A549 (cell line): Measurements from ENCODE around the gene DPYD. TPM values are rescaled to one million over a fixed set of nuclear protein-coding genes. Genes with fewer than 3 reads are reported as not detected.

ENCODE experiments used
- ATAC-seq, 2 experiments: fragments of 200-7000 bp in 1 of 2; fragments of >200 bp in 1 of 2; cut with Nextera tagmentation in 1 of 2; cut with Tn5 transposase in 1 of 2; 3 replicates each; pipeline versions ENCODE4 v1.8.0 to v1.9.1; 2018 to 2020; ENCODE audit warnings: mild to moderate bottlenecking in 1 of 2, moderate library complexity in 1 of 2
- CTCF ChIA-PET: fragments of 300-600 bp; sonication (Branson Sonifier 250); formaldehyde crosslinking; extraction: SDS; loops from one replicate; lab custom pipeline; 2021; ENCODE audit warnings: antibody characterized with exemption, inconsistent platforms; lab: Yijun Ruan, JAX
- POLR2A ChIA-PET: fragments of 350-600 bp; formaldehyde crosslinking; extraction: SDS; loops from one replicate; lab custom pipeline; 2021; ENCODE audit warnings: antibody characterized with exemption, inconsistent platforms; lab: Yijun Ruan, JAX
- DNase-seq, 2 experiments: peaks; one replicate each; pipeline versions ENCODE4 v3.0.0 to v3.0.0-alpha.2; 2011 to 2016; ENCODE audit warnings: low read depth in 1 of 2, low spot score in 1 of 2
- FAIRE-seq: peaks from 2 replicates; lab custom pipeline; 2011; peaks lifted over from hg19 to GRCh38; lab: Jason Lieb, UNC
- H3K27ac ChIP-seq, 2 experiments: fragments of >200 bp; sonication (Bioruptor Twin); formaldehyde crosslinking; 3 replicates each; pipeline ENCODE4 v1.5.1; 2016 to 2017
- H3K4me1 ChIP-seq: fragments of >200 bp; sonication (Bioruptor Twin); formaldehyde crosslinking; 3 replicates; pipeline ENCODE4 v1.6.1; 2016
- H3K4me2 ChIP-seq: fragments of >200 bp; sonication (Bioruptor Twin); formaldehyde crosslinking; 3 replicates; pipeline ENCODE4 v1.6.1; 2016
- H3K4me3 ChIP-seq: fragments of >200 bp; sonication (Bioruptor Twin); formaldehyde crosslinking; 3 replicates; pipeline ENCODE4 v1.5.1; 2016
- H3K9me3 ChIP-seq: fragments of >200 bp; sonication (Bioruptor Twin); formaldehyde crosslinking; 3 replicates; pipeline ENCODE4 v1.6.1; 2016
- BHLHE40 ChIP-seq: IDR thresholded peaks from 2 replicates; pipeline ENCODE4 v1.6.1; 2012; ENCODE audit warnings: low read depth, low read length, inconsistent platforms
- EHF ChIP-seq: fragments of 250-450 bp; sonication (Bioruptor Pico); IDR thresholded peaks from 2 replicates; pipeline ENCODE4 v1.5.0; 2020; ENCODE audit warnings: mild to moderate bottlenecking
- EHMT2 ChIP-seq: fragments of 200-600 bp; sonication (generic); IDR thresholded peaks from 2 replicates; pipeline ENCODE4 v1.6.1; 2016; ENCODE audit warnings: antibody characterized with exemption, low read depth, mild to moderate bottlenecking, moderate library complexity
- EP300 ChIP-seq, 2 experiments: fragments of >200 bp; sonication (Bioruptor Twin); formaldehyde crosslinking; IDR thresholded peaks; 2 replicates in 1 of 2; 3 replicates in 1 of 2; pipeline ENCODE4 v1.6.1; 2016 to 2017
- ESRRA ChIP-seq: fragments of 150-350 bp; IDR thresholded peaks from 2 replicates; pipeline ENCODE4 v1.6.1; 2014; ENCODE audit warnings: mild to moderate bottlenecking, low read length, borderline replicate concordance
- FOSB ChIP-seq: fragments of 250-450 bp; sonication (Bioruptor Pico); IDR thresholded peaks from 2 replicates; pipeline ENCODE4 v1.5.0; 2020; ENCODE audit warnings: mild to moderate bottlenecking, moderate library complexity
- FOSL2 ChIP-seq, 2 experiments: fragments of 450-650 bp in 1 of 2; fragments of >200 bp in 1 of 2; sonication (Bioruptor Twin) in 1 of 2; formaldehyde crosslinking; IDR thresholded peaks; 2 replicates each; pipeline versions ENCODE4 v1.5.0 to v1.6.1; 2016 to 2020; ENCODE audit warnings: mild to moderate bottlenecking in 1 of 2, moderate library complexity in 1 of 2
- HOXB13 ChIP-seq: fragments of 250-450 bp; sonication (Bioruptor Pico); IDR thresholded peaks from 2 replicates; pipeline ENCODE4 v1.5.0; 2020; ENCODE audit warnings: low read depth, mild to moderate bottlenecking, moderate library complexity
- JUNB ChIP-seq: fragments of >200 bp; sonication (Bioruptor Twin); formaldehyde crosslinking; IDR thresholded peaks from 2 replicates; pipeline ENCODE4 v1.6.1; 2016
- KDM1A ChIP-seq: fragments of 200-600 bp; sonication (generic); IDR thresholded peaks from 2 replicates; pipeline ENCODE4 v1.6.1; 2016; ENCODE audit warnings: low read depth, mild to moderate bottlenecking
- MYC ChIP-seq: IDR thresholded peaks from 2 replicates; pipeline ENCODE4 v1.6.1; 2012; ENCODE audit warnings: mild to moderate bottlenecking, inconsistent platforms, low read length, improper control_type of control experiment, borderline replicate concordance
- NFE2L2 ChIP-seq: fragments of 150-350 bp; conservative IDR thresholded peaks from 2 replicates; pipeline ENCODE4 v1.6.1; 2014; ENCODE audit warnings: low read length
- NPAS2 ChIP-seq: fragments of 250-450 bp; sonication (Bioruptor Pico); IDR thresholded peaks from 2 replicates; pipeline ENCODE4 v1.8.0; 2022; ENCODE audit warnings: mild to moderate bottlenecking, moderate library complexity, borderline replicate concordance
- NR3C1 ChIP-seq: fragments of >200 bp; sonication (Bioruptor Twin); formaldehyde crosslinking; IDR thresholded peaks from 3 replicates; pipeline ENCODE4 v1.6.1; 2017
- POLR2AphosphoS2 ChIP-seq: conservative IDR thresholded peaks from 2 replicates; pipeline ENCODE4 v1.6.1; 2012; ENCODE audit warnings: low read length, improper control_type of control experiment, inconsistent platforms
- RAD21 ChIP-seq, 2 experiments: fragments of >200 bp in 1 of 2; sonication (Bioruptor Twin) in 1 of 2; formaldehyde crosslinking in 1 of 2; IDR thresholded peaks in 1 of 2; conservative IDR thresholded peaks in 1 of 2; 2 replicates in 1 of 2; 3 replicates in 1 of 2; pipeline ENCODE4 v1.6.1; 2012 to 2018; ENCODE audit warnings: inconsistent platforms in 1 of 2
- RNF2 ChIP-seq: fragments of 200-600 bp; sonication (generic); IDR thresholded peaks from 2 replicates; pipeline ENCODE4 v1.6.1; 2016; ENCODE audit warnings: low read depth, mild to moderate bottlenecking, antibody characterized with exemption, moderate library complexity, borderline replicate concordance
- SMC3 ChIP-seq: fragments of >200 bp; sonication (Bioruptor Twin); formaldehyde crosslinking; IDR thresholded peaks from 3 replicates; pipeline ENCODE4 v1.6.1; 2018; ENCODE audit warnings: inconsistent platforms
- SREBF2 ChIP-seq: fragments of 450-650 bp; IDR thresholded peaks from 2 replicates; pipeline ENCODE4 v1.6.1; 2014; ENCODE audit warnings: mild to moderate bottlenecking, moderate library complexity
- TFCP2L1 ChIP-seq: fragments of 250-450 bp; sonication (Bioruptor Pico); IDR thresholded peaks from 2 replicates; pipeline ENCODE4 v1.5.0; 2021; ENCODE audit warnings: mild to moderate bottlenecking
- TP53 ChIP-seq: fragments of 250-450 bp; sonication (Bioruptor Pico); IDR thresholded peaks from 2 replicates; pipeline ENCODE4 v1.5.0; 2021; ENCODE audit warnings: mild to moderate bottlenecking, moderate library complexity
- ZFP36 ChIP-seq: fragments of 450-650 bp; IDR thresholded peaks from 2 replicates; pipeline ENCODE4 v1.6.1; 2014; ENCODE audit warnings: borderline replicate concordance; ENCODE audit not compliant: partially characterized antibody
- ZSCAN20 ChIP-seq: fragments of 250-450 bp; sonication (Bioruptor Pico); IDR thresholded peaks from 2 replicates; pipeline ENCODE4 v1.8.0; 2022; ENCODE audit warnings: mild to moderate bottlenecking, moderate library complexity
- WGBS: methylation state at CpG from one replicate; pipeline ENCODE4 v1.1.6; 2017; ENCODE audit errors: missing lambda C conversion rate; 5-methylcytosine and 5-hydroxymethylcytosine counted together
- polyA plus RNA-seq, 4 experiments: library from polyadenylated mRNA; depleted of rRNA in 3 of 4; stranded (reverse); fragments of >200 nt; fragmentation: RNase III in 1 of 4; extraction: RNeasy Plus Mini Kit Qiagen cat#74134 plus additional on column Dnase treatment in 1 of 4; gene quantifications; 2 replicates in 3 of 4; 3 replicates in 1 of 4; pipeline ENCODE4 v1.2.3, GENCODE V29; 2011 to 2017
- TF ChIP-seq, protein P1 (sequence below): IDR thresholded peaks from 2 replicates; pipeline ENCODE4 v1.6.1; 2012; ENCODE audit warnings: low read depth, borderline replicate concordance
- TF ChIP-seq, protein P2 (sequence below): fragments of >200 bp; sonication (Bioruptor Twin); formaldehyde crosslinking; IDR thresholded peaks from 2 replicates; pipeline ENCODE4 v1.6.1; 2016
- TF ChIP-seq, protein P3 (sequence below): fragments of 250-450 bp; sonication (Bioruptor Pico); IDR thresholded peaks from 2 replicates; pipeline ENCODE4 v1.5.0; 2020; ENCODE audit warnings: low read depth, mild to moderate bottlenecking, moderate library complexity
- TF ChIP-seq, protein P4 (sequence below): IDR thresholded peaks from 2 replicates; pipeline ENCODE4 v1.6.1; 2012
- TF ChIP-seq, protein P5 (sequence below): fragments of >200 bp; sonication (Bioruptor Twin); formaldehyde crosslinking; IDR thresholded peaks from 3 replicates; pipeline ENCODE4 v1.5.1; 2016

The DPYD gene
- polyA plus RNA-seq, 2 of the 4 experiments (the other 2 are of a cell fraction), result 5.9 to 7.5 TPM

DNA sequence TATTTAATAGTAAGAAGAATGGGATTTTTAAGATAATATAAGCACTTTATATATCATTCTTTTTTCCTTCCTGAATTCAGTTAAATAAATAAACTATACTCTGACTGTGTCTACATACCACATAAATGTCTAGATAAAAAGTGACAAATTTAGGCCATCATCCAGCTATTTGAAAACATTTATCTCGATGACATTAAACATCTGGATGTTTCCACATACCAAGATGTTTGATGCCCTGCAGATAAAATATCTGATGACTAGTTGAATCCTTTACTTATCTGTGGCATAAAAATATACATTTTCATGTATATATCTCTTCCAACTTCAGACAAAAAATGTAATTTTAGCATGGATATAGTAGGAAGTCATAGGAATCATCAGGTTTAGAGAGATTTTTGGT is 348.3 kb downstream of the DPYD start:
- 40% methylated on average over 1 of the region's 1 CpG for WGBS
- Histone ChIP-seq H3K9me3 (no peaks in the 10 kb centered on the region), H3K4me1 (no peaks in the 10 kb centered on the region), H3K4me3 (no peak overlapping the region), H3K27ac (no peak overlapping the region), H3K4me2 (no peak overlapping the region)
- no peak for TF ChIP-seq FOSB (CRISPR knock-in tag)
- ATAC-seq (no peak), DNase-seq (no peak), FAIRE-seq (no peak)
- ChIA-PET POLR2A (no interaction called here), CTCF (no interaction called here)

DNA sequence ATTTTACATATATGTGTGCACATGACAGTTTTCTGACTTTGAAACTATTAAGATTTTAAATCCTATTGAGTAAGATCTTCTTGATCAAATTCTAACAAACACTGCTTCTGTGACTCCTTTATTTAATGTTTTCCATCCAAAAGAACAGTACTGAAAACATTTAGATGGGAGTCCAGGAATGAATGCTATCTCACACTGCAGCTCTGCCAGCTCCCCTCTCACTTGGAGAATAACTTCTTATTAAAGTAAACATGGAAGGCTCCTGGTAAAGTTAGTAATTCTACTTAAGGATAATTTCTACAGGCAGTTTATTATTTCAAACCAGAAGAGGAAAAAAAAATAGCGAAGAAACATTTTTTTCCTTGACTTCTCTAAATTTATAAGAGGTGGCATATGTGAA is 349.1 kb downstream of the DPYD start:
- ATAC-seq (no peak), FAIRE-seq (no peak), DNase-seq (no peak)
- no peak for TF ChIP-seq TP53 (CRISPR knock-in tag)
- no peak for TF ChIP-seq SMC3
- no peak for TF ChIP-seq TFCP2L1
- TF ChIP-seq, protein P1, sequence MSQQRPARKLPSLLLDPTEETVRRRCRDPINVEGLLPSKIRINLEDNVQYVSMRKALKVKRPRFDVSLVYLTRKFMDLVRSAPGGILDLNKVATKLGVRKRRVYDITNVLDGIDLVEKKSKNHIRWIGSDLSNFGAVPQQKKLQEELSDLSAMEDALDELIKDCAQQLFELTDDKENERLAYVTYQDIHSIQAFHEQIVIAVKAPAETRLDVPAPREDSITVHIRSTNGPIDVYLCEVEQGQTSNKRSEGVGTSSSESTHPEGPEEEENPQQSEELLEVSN, result no peak
- no peak for TF ChIP-seq ESRRA
- TF ChIP-seq, protein P2, sequence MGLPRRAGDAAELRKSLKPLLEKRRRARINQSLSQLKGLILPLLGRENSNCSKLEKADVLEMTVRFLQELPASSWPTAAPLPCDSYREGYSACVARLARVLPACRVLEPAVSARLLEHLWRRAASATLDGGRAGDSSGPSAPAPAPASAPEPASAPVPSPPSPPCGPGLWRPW, result no peak
- no peak for TF ChIP-seq HOXB13 (CRISPR knock-in tag)
- no peak for TF ChIP-seq POLR2AphosphoS2
- no peak for TF ChIP-seq RAD21 (conservative IDR thresholded peaks at IDR 0.05 in 1 of 2, IDR thresholded peaks at IDR 0.05 in 1 of 2)
- no peak for TF ChIP-seq EP300 (IDR thresholded peaks at IDR 0.05)
- TF ChIP-seq FOSL2 (IDR thresholded peaks at IDR 0.05), result no peak
- no peak for TF ChIP-seq FOSL2 (CRISPR knock-in tag; IDR thresholded peaks at IDR 0.05)
- TF ChIP-seq, protein P3, sequence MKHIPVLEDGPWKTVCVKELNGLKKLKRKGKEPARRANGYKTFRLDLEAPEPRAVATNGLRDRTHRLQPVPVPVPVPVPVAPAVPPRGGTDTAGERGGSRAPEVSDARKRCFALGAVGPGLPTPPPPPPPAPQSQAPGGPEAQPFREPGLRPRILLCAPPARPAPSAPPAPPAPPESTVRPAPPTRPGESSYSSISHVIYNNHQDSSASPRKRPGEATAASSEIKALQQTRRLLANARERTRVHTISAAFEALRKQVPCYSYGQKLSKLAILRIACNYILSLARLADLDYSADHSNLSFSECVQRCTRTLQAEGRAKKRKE (CRISPR knock-in tag), result no peak
- TF ChIP-seq MYC, result no peak
- no peak for TF ChIP-seq BHLHE40
- TF ChIP-seq ZSCAN20 (CRISPR knock-in tag), result no peak
- no peak for TF ChIP-seq ZFP36
- TF ChIP-seq EHMT2, result no peak
- TF ChIP-seq RNF2, result no peak
- no peak for TF ChIP-seq NFE2L2
- Histone ChIP-seq H3K9me3 (no peaks in the 10 kb centered on the region), H3K27ac (no peak overlapping the region), H3K4me3 (no peak overlapping the region), H3K4me2 (no peak overlapping the region), H3K4me1 (no peaks in the 10 kb centered on the region)
- CTCF ChIA-PET, result no interaction called here
- POLR2A ChIA-PET, result no interaction called here
- whole genome bisulfite sequencing, result 97% methylated on average over 1 of the region's 1 CpG

DNA sequence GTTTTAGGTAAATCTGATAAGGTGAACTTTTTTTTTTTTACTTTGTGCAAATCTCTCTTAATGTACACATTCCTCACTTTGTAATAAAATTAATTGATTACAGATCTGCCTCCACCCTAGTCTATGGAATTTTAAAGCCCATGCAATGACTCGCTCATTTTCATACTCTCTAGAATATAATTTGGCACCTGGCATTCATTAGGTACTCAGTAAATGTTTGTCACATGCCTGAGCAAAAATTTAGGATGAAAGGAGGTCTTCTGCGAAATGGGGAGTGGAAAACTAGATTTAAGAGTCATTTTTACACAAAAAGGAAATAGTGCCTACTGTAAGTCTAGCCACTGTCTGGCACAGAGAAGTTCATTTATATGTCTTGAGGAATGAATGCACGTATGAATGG is 350.1 kb downstream of the DPYD start:
- Histone ChIP-seq H3K9me3 (no peaks in the 10 kb centered on the region), H3K4me1 (no peaks in the 10 kb centered on the region), H3K4me2 (no peak overlapping the region), H3K4me3 (no peak overlapping the region), H3K27ac (no peak overlapping the region)
- ChIA-PET POLR2A (no interaction called here), CTCF (no interaction called here)
- DNase-seq, result no peak
- 81% methylated on average over 3 of the region's 3 CpGs for WGBS
- no peak for ATAC-seq
- TF ChIP-seq NPAS2 (CRISPR knock-in tag), result no peak
- TF ChIP-seq NR3C1, result no peak
- no peak for TF ChIP-seq JUNB
- no peak for TF ChIP-seq EHMT2
- TF ChIP-seq, protein P4, sequence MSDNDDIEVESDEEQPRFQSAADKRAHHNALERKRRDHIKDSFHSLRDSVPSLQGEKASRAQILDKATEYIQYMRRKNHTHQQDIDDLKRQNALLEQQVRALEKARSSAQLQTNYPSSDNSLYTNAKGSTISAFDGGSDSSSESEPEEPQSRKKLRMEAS, result no peak
- TF ChIP-seq, protein P5, sequence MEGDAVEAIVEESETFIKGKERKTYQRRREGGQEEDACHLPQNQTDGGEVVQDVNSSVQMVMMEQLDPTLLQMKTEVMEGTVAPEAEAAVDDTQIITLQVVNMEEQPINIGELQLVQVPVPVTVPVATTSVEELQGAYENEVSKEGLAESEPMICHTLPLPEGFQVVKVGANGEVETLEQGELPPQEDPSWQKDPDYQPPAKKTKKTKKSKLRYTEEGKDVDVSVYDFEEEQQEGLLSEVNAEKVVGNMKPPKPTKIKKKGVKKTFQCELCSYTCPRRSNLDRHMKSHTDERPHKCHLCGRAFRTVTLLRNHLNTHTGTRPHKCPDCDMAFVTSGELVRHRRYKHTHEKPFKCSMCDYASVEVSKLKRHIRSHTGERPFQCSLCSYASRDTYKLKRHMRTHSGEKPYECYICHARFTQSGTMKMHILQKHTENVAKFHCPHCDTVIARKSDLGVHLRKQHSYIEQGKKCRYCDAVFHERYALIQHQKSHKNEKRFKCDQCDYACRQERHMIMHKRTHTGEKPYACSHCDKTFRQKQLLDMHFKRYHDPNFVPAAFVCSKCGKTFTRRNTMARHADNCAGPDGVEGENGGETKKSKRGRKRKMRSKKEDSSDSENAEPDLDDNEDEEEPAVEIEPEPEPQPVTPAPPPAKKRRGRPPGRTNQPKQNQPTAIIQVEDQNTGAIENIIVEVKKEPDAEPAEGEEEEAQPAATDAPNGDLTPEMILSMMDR, result no peak
- TF ChIP-seq KDM1A, result no peak
- TF ChIP-seq, protein P2, result no peak
- TF ChIP-seq SREBF2, result no peak
- TF ChIP-seq SMC3, result no peak
- TF ChIP-seq EHF (CRISPR knock-in tag), result no peak
- no peak for FAIRE-seq
